HUDEP-2 (cell line): ENCODE measurements around the gene MEPCE.

Source experiments
- DNase-seq, 76 experiments: peaks; one replicate each; lab custom pipeline; 2025; ENCODE audit not compliant: unreplicated experiment in 76 of 76; lab: John Stamatoyannopoulos, UW

MEPCE gene

GRCh38 chr7:100406767-100407166, 22.9 kb upstream of the MEPCE start:
- no peak for DNase-seq

- DNase-seq, result peak in 29 of 76 experiments; percentile 9 to 57 (median 32)
These were observed 22.1 kb upstream of the MEPCE start for GRCh38 chr7:100407285-100408180.

- no peak for DNase-seq
These were observed 18.5 kb upstream of the MEPCE start for GRCh38 chr7:100411101-100411500.

GRCh38 chr7:100413346-100413745, 16.3 kb upstream of the MEPCE start:
- no peak for DNase-seq

- DNase-seq, result no peak
These were observed 15.7 kb upstream of the MEPCE start for GRCh38 chr7:100413889-100414288.

GRCh38 chr7:100415448-100415847, 14.2 kb upstream of the MEPCE start:
- no peak for DNase-seq

- DNase-seq, result no peak
These were observed 10.5 kb upstream of the MEPCE start for GRCh38 chr7:100418930-100419659.

- DNase-seq, result no peak
These were observed 9.9 kb upstream of the MEPCE start for GRCh38 chr7:100419660-100420226.

GRCh38 chr7:100423315-100423714, 6.3 kb upstream of the MEPCE start:
- no peak for DNase-seq

GRCh38 chr7:100425347-100425746, 4.3 kb upstream of the MEPCE start:
- DNase-seq, result no peak

GRCh38 chr7:100426516-100426915, 3.1 kb upstream of the MEPCE start:
- no peak for DNase-seq

- DNase-seq, result no peak
These were observed 1.9 kb upstream of the MEPCE start for GRCh38 chr7:100427762-100428198.

- DNase-seq, result peak; percentile 55 to 98 (median 94)
These were observed 1.2 kb upstream of the MEPCE start, which contains the start of gene ZCWPW1 for GRCh38 chr7:100428199-100428966. Gene ZCWPW1 (minus strand): TSS chr7:100428703. CDS start chr7:100420649, 8,054 bp downstream.

- peak; percentile 92 to 100 (median 99) for DNase-seq
These were observed 529 bp upstream of the MEPCE start for GRCh38 chr7:100428967-100429636.

GRCh38 chr7:100430493-100431285, 1.1 kb downstream of the MEPCE start:
- DNase-seq, result peak in 3 of 76 experiments; percentile 21 to 49 (median 22)

- no peak for DNase-seq
These were observed 1.7 kb downstream of the MEPCE start for GRCh38 chr7:100431286-100431735.

- no peak for DNase-seq
These were observed 2.4 kb downstream of the MEPCE start for GRCh38 chr7:100432053-100432452.

GRCh38 chr7:100432621-100433275, 3.1 kb downstream of the MEPCE start:
- DNase-seq, result no peak

GRCh38 chr7:100433276-100433591, 3.6 kb downstream of the MEPCE start:
- no peak for DNase-seq
